H1 (cell line): ENCODE results near the gene ADAT3. TPM values are rescaled to one million over a fixed set of nuclear protein-coding genes. Genes with fewer than 3 reads are reported as not detected.
A peak's percentile ranks its signal among the peaks of the same experiment; 100 is the strongest.

Experiments used
- ASH2L ChIP-seq: fragments of 200-600, 300-600 bp; sonication (generic); IDR thresholded peaks from one replicate; pipeline ENCODE4 v1.7.1; 2017; ENCODE audit warnings: low read length
- ATF3 ChIP-seq: IDR thresholded peaks from 2 replicates; pipeline ENCODE4 v1.6.1; 2011; ENCODE audit warnings: low read depth, mild to moderate bottlenecking, low read length; ENCODE audit not compliant: insufficient read depth
- BRCA1 ChIP-seq: IDR thresholded peaks from 2 replicates; pipeline ENCODE4 v1.6.1; 2012; ENCODE audit warnings: low read depth, low read length, improper control_type of control experiment
- CBX8 ChIP-seq: fragments of 300-800, 300-1000 bp; sonication (generic); IDR thresholded peaks from 2 replicates; pipeline ENCODE4 v1.7.1; 2016; ENCODE audit warnings: low read depth, low read length, borderline replicate concordance
- CEBPB ChIP-seq: IDR thresholded peaks from 2 replicates; pipeline ENCODE4 v1.6.1; 2012; ENCODE audit warnings: low read depth, low read length
- CTCF ChIP-seq, 3 experiments: IDR thresholded peaks; 1 replicate in 2 of 3; 2 replicates in 1 of 3; pipeline versions ENCODE4 v1.5.1 to v1.6.1; 2011; ENCODE audit warnings: low read length in 3 of 3, mild to moderate bottlenecking in 3 of 3, inconsistent platforms in 2 of 3, low read depth in 1 of 3, moderate library complexity in 1 of 3; ENCODE audit not compliant: insufficient read depth in 1 of 3; ENCODE audit errors: control extremely low read depth in 1 of 3
- E2F6 ChIP-seq: IDR thresholded peaks from 2 replicates; pipeline ENCODE4 v1.6.1; 2012; ENCODE audit warnings: inconsistent platforms
- EGR1 ChIP-seq: IDR thresholded peaks from 2 replicates; pipeline ENCODE4 v1.6.1; 2011; ENCODE audit warnings: low read depth, low read length, borderline replicate concordance
- GTF2F1 ChIP-seq: IDR thresholded peaks from 2 replicates; pipeline ENCODE4 v1.6.1; 2012; ENCODE audit warnings: low read depth, low read length, improper control_type of control experiment, borderline replicate concordance
- JUN ChIP-seq: IDR thresholded peaks from 2 replicates; pipeline ENCODE4 v1.6.1; 2011; ENCODE audit warnings: low read depth, mild to moderate bottlenecking, improper control_type of control experiment, low read length
- POLR2AphosphoS5 ChIP-seq: IDR thresholded peaks from 2 replicates; pipeline ENCODE4 v1.6.1; 2011; ENCODE audit warnings: low read depth, low read length
- SIX5 ChIP-seq: IDR thresholded peaks from 2 replicates; pipeline ENCODE4 v1.6.1; 2011; ENCODE audit warnings: mild to moderate bottlenecking, low read depth, low read length
- SP4 ChIP-seq: IDR thresholded peaks from 2 replicates; pipeline ENCODE4 v1.6.1; 2012; ENCODE audit warnings: low read length, inconsistent platforms
- SUZ12 ChIP-seq: fragments of 200-600 bp; sonication (generic); IDR thresholded peaks from 2 replicates; pipeline ENCODE4 v1.6.1; 2012; ENCODE audit warnings: mild to moderate bottlenecking, inconsistent platforms, low read length, moderate library complexity, mixed read lengths
- TBP ChIP-seq: IDR thresholded peaks from 2 replicates; pipeline ENCODE4 v1.6.1; 2011; ENCODE audit warnings: low read depth, low read length, improper control_type of control experiment
- TEAD4 ChIP-seq: IDR thresholded peaks from 2 replicates; pipeline ENCODE4 v1.6.1; 2012; ENCODE audit warnings: low read depth, low read length, inconsistent platforms, mixed read lengths
- USF2 ChIP-seq: IDR thresholded peaks from 2 replicates; pipeline ENCODE4 v1.6.1; 2011; ENCODE audit warnings: low read length, improper control_type of control experiment
- ZNF274 ChIP-seq: IDR thresholded peaks from 2 replicates; pipeline ENCODE4 v1.7.0; 2012; ENCODE audit warnings: low read length, borderline replicate concordance; ENCODE audit errors: extremely low read depth
- polyA plus RNA-seq, 7 experiments: library from polyadenylated mRNA; depleted of rRNA in 3 of 7; stranded (reverse) in 5 of 7; unstranded in 2 of 7; fragments of >200 nt in 5 of 7; fragments of 200-250 nt in 2 of 7; gene quantifications; 1 replicate in 5 of 7; 2 replicates in 1 of 7; 4 replicates in 1 of 7; pipeline versions ENCODE4 v1.2.1 to v1.2.3, GENCODE V29; 2011 to 2013; ENCODE audit warnings: missing spikeins in 2 of 7, mixed read lengths in 2 of 7
- total RNA-seq: library from RNA; stranded (reverse); fragmentation: NEBNext Ultra II Directional; extraction: Animal tissue kit (Norgen Biotek cat#: 25700); gene quantifications from 2 replicates; pipeline ENCODE4 v1.2.1, GENCODE V29; 2021

The ADAT3 gene
- total and polyA plus RNA-seq, 2 of the 8 experiments (the other 6 are each of a cell fraction or from before 2014, with no cell fraction given), result 5.4 to 10.8 TPM

GRCh38 chr19:1863638-1864479, 41.3 kb upstream of the ADAT3 start (continued):
- TF ChIP-seq ATF3 (0 out of 2 replicates have a peak, but pooled peaks have one; percentile 33), POLR2AphosphoS5 (peak; percentile 46; the same call in 1 of the 2 replicates), JUN (no peak), CBX8 (no peak), ZNF274 (no peak), CEBPB (no peak), EGR1 (no peak; the same call in 1 of the 2 replicates), E2F6 (peak; percentile 84), ASH2L (no peak), GTF2F1 (no peak), SUZ12 (no peak), BRCA1 (no peak), TBP (peak; percentile 37; the same call in 1 of the 2 replicates), TEAD4 (no peak), SP4 (no peak), SIX5 (no peak), CTCF (IDR thresholded peaks at IDR 0.05; ENCODE audit: control extremely low read depth in 1 of 3, insufficient read depth in 1 of 3, low read depth in 1 of 3, low read length in 3 of 3) (no peak), USF2 (peak; percentile 79)
